Keratinocyte (primary cell): ENCODE measurements around the gene CD207. TPM values are rescaled to one million over a fixed set of nuclear protein-coding genes. Genes with fewer than 3 reads are reported as not detected.

ENCODE experiments used
- DNase-seq: peaks from one replicate; pipeline ENCODE4 v3.0.0-alpha.2; 2011; ENCODE audit warnings: low read depth, missing footprints, low spot score
- FAIRE-seq: peaks from 2 replicates; lab custom pipeline; 2011; peaks lifted over from hg19 to GRCh38; lab: Jason Lieb, UNC
- H2AFZ ChIP-seq: 2 replicates; pipeline ENCODE4 v1.6.0; 2012; ENCODE audit warnings: low read length, control low read depth, inconsistent platforms; ENCODE audit not compliant: control insufficient read depth
- H3K27ac ChIP-seq: 2 replicates; pipeline ENCODE4 v1.5.1; 2011; ENCODE audit warnings: low read length; ENCODE audit not compliant: control insufficient read depth, insufficient read depth
- H3K27me3 ChIP-seq: 3 replicates; pipeline ENCODE4 v1.6.0; 2011; ENCODE audit warnings: low read length; ENCODE audit not compliant: control insufficient read depth, insufficient read depth; ENCODE audit errors: extremely low read depth
- H3K36me3 ChIP-seq, 2 experiments: 2 replicates in 1 of 2; 3 replicates in 1 of 2; pipeline ENCODE4 v1.5.1; 2011; ENCODE audit warnings: low read length in 2 of 2, mild to moderate bottlenecking in 1 of 2; ENCODE audit not compliant: control insufficient read depth in 2 of 2, insufficient read depth in 2 of 2; ENCODE audit errors: extremely low read depth in 1 of 2
- H3K4me1 ChIP-seq: 3 replicates; pipeline ENCODE4 v1.5.1; 2011; ENCODE audit warnings: low read length; ENCODE audit not compliant: control insufficient read depth, insufficient read depth; ENCODE audit errors: extremely low read depth
- H3K4me2 ChIP-seq: 3 replicates; pipeline ENCODE4 v1.6.0; 2011; ENCODE audit warnings: low read depth, low read length; ENCODE audit not compliant: control insufficient read depth, insufficient read depth; ENCODE audit errors: extremely low read depth
- H3K4me3 ChIP-seq, 3 experiments: fragments of 200-600 bp in 1 of 3; sonication (generic) in 1 of 3; 2 replicates in 2 of 3; 3 replicates in 1 of 3; pipeline ENCODE4 v1.5.1; 2011 to 2016; ENCODE audit warnings: low read length in 3 of 3, mild to moderate bottlenecking in 3 of 3, control low read depth in 2 of 3, inconsistent platforms in 1 of 3, low read depth in 1 of 3, mixed read lengths in 1 of 3, mixed run types in 1 of 3, moderate library complexity in 1 of 3; ENCODE audit not compliant: control insufficient read depth in 2 of 3, insufficient read depth in 2 of 3; ENCODE audit errors: extremely low read depth in 1 of 3
- H3K79me2 ChIP-seq: 2 replicates; pipeline ENCODE4 v1.6.0; 2012; ENCODE audit warnings: low read length; ENCODE audit not compliant: control insufficient read depth, insufficient read depth
- H3K9ac ChIP-seq: 3 replicates; pipeline ENCODE4 v1.6.0; 2011; ENCODE audit warnings: low read length; ENCODE audit not compliant: control insufficient read depth, insufficient read depth; ENCODE audit errors: extremely low read depth
- H3K9me1 ChIP-seq: 3 replicates; pipeline ENCODE4 v1.6.0; 2011; ENCODE audit warnings: low read length; ENCODE audit not compliant: control insufficient read depth, insufficient read depth; ENCODE audit errors: extremely low read depth
- H3K9me3 ChIP-seq: 2 replicates; pipeline ENCODE4 v1.5.1; 2012; ENCODE audit warnings: low read depth, low read length; ENCODE audit not compliant: control insufficient read depth
- H4K20me1 ChIP-seq: 3 replicates; pipeline ENCODE4 v1.6.0; 2011; ENCODE audit warnings: low read length; ENCODE audit not compliant: control insufficient read depth, insufficient read depth; ENCODE audit errors: extremely low read depth
- CTCF ChIP-seq, 3 experiments: IDR thresholded peaks in 1 of 3; conservative IDR thresholded peaks in 1 of 3; optimal IDR thresholded peaks in 1 of 3; 2 replicates in 2 of 3; 3 replicates in 1 of 3; pipeline versions ENCODE3 to v1.5.1; 2011; ENCODE audit warnings: low read length in 3 of 3, mild to moderate bottlenecking in 3 of 3, moderate library complexity in 2 of 3, control low read depth in 1 of 3, inconsistent platforms in 1 of 3; ENCODE audit not compliant: insufficient read depth in 2 of 3; ENCODE audit errors: extremely low read depth in 1 of 3
- EZH2 ChIP-seq: IDR thresholded peaks from one replicate; pipeline ENCODE4 v1.6.1; 2012; ENCODE audit warnings: inconsistent platforms, mild to moderate bottlenecking, low read length, moderate library complexity
- dilution Hi-C: fragments of 300-500 bp; cut with MboI; formaldehyde crosslinking; loops from one replicate; pipeline ENCODE4 v1.7.0; 2020; ENCODE audit warnings: low sequenced_read_pairs; ENCODE audit not compliant: extremely low pct_ligation_motif_present
- polyA plus RNA-seq, 5 experiments: library from polyadenylated mRNA; depleted of rRNA in 3 of 5; stranded (reverse) in 3 of 5; stranded (forward) in 1 of 5; unstranded in 1 of 5; fragments of >200 nt; gene quantifications; 1 replicate in 1 of 5; 2 replicates in 3 of 5; 3 replicates in 1 of 5; pipeline versions ENCODE4 v1.2.1 to v1.2.3, GENCODE V29; 2011 to 2012; ENCODE audit warnings: missing spikeins in 2 of 5, low read depth in 1 of 5, low replicate concordance in 1 of 5

CD207 gene
- polyA plus RNA-seq, 1 donor (not counting 4 experiments of a cell fraction or from before 2014, with no cell fraction given): not detected

GRCh38 chr2:70831861-70832260, 3.8 kb downstream of the CD207 start:
- no peak overlapping the region for H3K4me3 ChIP-seq
- H3K9ac ChIP-seq: no peak overlapping the region
- dilution Hi-C loops: no loop called here
- no peak for TF ChIP-seq CTCF (optimal IDR thresholded peaks at IDR 0.05 in 1 of 3, IDR thresholded peaks at IDR 0.05 in 1 of 3, conservative IDR thresholded peaks at IDR 0.05 in 1 of 3; ENCODE audit: extremely low read depth in 1 of 3, insufficient read depth in 2 of 3, low read length in 3 of 3)
- TF ChIP-seq EZH2: no peak
- no peak overlapping the region for H3K4me2 ChIP-seq
- peaks cover 25% of the 10 kb centered on the region for H3K27me3 ChIP-seq
- no peaks in the 10 kb centered on the region for H3K9me3 ChIP-seq
- no peaks in the 10 kb centered on the region for H4K20me1 ChIP-seq
- no peaks in the 10 kb centered on the region for H3K4me1 ChIP-seq
- H3K36me3 ChIP-seq: no peaks in the 10 kb centered on the region
- no peak overlapping the region for H3K27ac ChIP-seq
- no peak overlapping the region for H2AFZ ChIP-seq
- no peaks in the 10 kb centered on the region for H3K9me1 ChIP-seq
- FAIRE-seq (no peak), DNase-seq (no peak)
- no peaks in the 10 kb centered on the region for H3K79me2 ChIP-seq

GRCh38 chr2:70830366-70830765, 5.2 kb downstream of the CD207 start:
- Histone ChIP-seq H3K9me1 (no peaks in the 10 kb centered on the region), H3K4me3 (no peak overlapping the region), H3K4me2 (no peak overlapping the region), H3K9ac (no peak overlapping the region), H3K9me3 (no peaks in the 10 kb centered on the region), H3K79me2 (no peaks in the 10 kb centered on the region), H4K20me1 (no peaks in the 10 kb centered on the region), H3K27me3 (peaks cover 27% of the 10 kb centered on the region), H3K27ac (no peak overlapping the region), H2AFZ (no peak overlapping the region), H3K4me1 (no peaks in the 10 kb centered on the region), H3K36me3 (no peaks in the 10 kb centered on the region)
- DNase-seq (no peak), FAIRE-seq (no peak)
- dilution Hi-C loops: no loop called here
- TF ChIP-seq EZH2 (no peak), CTCF (optimal IDR thresholded peaks at IDR 0.05 in 1 of 3, IDR thresholded peaks at IDR 0.05 in 1 of 3, conservative IDR thresholded peaks at IDR 0.05 in 1 of 3; ENCODE audit: extremely low read depth in 1 of 3, insufficient read depth in 2 of 3, low read length in 3 of 3) (no peak)
